IMR-90 (cell line): ENCODE results near the gene CCL23. TPM values are rescaled to one million over a fixed set of nuclear protein-coding genes. Genes with fewer than 3 reads are reported as not detected.

Experiments used
- ATAC-seq: fragments of 200-7000 bp; cut with Tn5 transposase; 2 replicates; pipeline ENCODE4 v1.9.1; 2020; ENCODE audit warnings: low read depth, mild to moderate bottlenecking, moderate library complexity
- BruUV-seq: library from RNA; stranded (reverse); fragments of 400-500 nt; replicated peaks from 2 replicates; lab custom pipeline; 2021; lab: Mats Ljungman, UMichigan
- CTCF ChIA-PET: fragments of 300-600 bp; formaldehyde crosslinking; extraction: SDS; loops from one replicate; lab custom pipeline; 2021; ENCODE audit warnings: antibody characterized with exemption; lab: Yijun Ruan, JAX
- POLR2A ChIA-PET: fragments of 300-600 bp; sonication (Branson Sonifier 250); formaldehyde crosslinking; loops from one replicate; lab custom pipeline; 2022; ENCODE audit warnings: antibody characterized with exemption; ENCODE audit not compliant: unreplicated experiment; lab: Charles Lee
- DNase-seq: peaks from one replicate; pipeline ENCODE4 v3.0.0; 2013
- H2AFZ ChIP-seq: replicated peaks from 2 replicates; pipeline ENCODE3; 2013; ENCODE audit warnings: low read length, mild to moderate bottlenecking; ENCODE audit not compliant: poor library complexity
- H2AK5ac ChIP-seq: 2 replicates; pipeline ENCODE4 v1.6.1; 2013; ENCODE audit warnings: low read depth, low read length, inconsistent platforms
- H2AK9ac ChIP-seq: replicated peaks from 2 replicates; pipeline ENCODE3; 2013; ENCODE audit warnings: mild to moderate bottlenecking, low read depth, low read length, moderate library complexity; ENCODE audit not compliant: poor library complexity
- H2BK120ac ChIP-seq: 2 replicates; pipeline ENCODE4 v1.6.1; 2013; ENCODE audit warnings: low read depth, low read length, inconsistent platforms
- H2BK15ac ChIP-seq: 3 replicates; pipeline ENCODE4 v1.6.1; 2013; ENCODE audit warnings: low read depth, low read length, inconsistent platforms
- H2BK20ac ChIP-seq: 2 replicates; pipeline ENCODE4 v1.6.1; 2013; ENCODE audit warnings: low read depth, mild to moderate bottlenecking, inconsistent platforms, low read length, moderate library complexity
- H2BK5ac ChIP-seq: 2 replicates; pipeline ENCODE4 v1.6.1; 2013; ENCODE audit warnings: mild to moderate bottlenecking, low read depth, low read length, inconsistent platforms; ENCODE audit not compliant: poor library complexity, severe bottlenecking
- H3K14ac ChIP-seq: replicated peaks from 2 replicates; pipeline ENCODE4 v1.6.1; 2013; ENCODE audit warnings: low read depth, low read length, inconsistent platforms
- H3K18ac ChIP-seq: 2 replicates; pipeline ENCODE4 v1.6.1; 2013; ENCODE audit warnings: low read depth, low read length, control low read depth
- H3K23ac ChIP-seq: 2 replicates; pipeline ENCODE4 v1.6.1; 2013; ENCODE audit warnings: low read depth, low read length, inconsistent platforms
- H3K27ac ChIP-seq: 2 replicates; pipeline ENCODE4 v1.5.1; 2013; ENCODE audit warnings: mild to moderate bottlenecking, control low read depth, low read length; ENCODE audit not compliant: insufficient read depth
- H3K27me3 ChIP-seq: 2 replicates; pipeline ENCODE4 v1.6.1; 2013; ENCODE audit warnings: low read length; ENCODE audit not compliant: control insufficient read depth, insufficient read depth
- H3K36me3 ChIP-seq: 2 replicates; pipeline ENCODE4 v1.6.1; 2013; ENCODE audit warnings: low read length, mixed read lengths; ENCODE audit not compliant: control insufficient read depth, insufficient read depth
- H3K4ac ChIP-seq: 2 replicates; pipeline ENCODE4 v1.6.1; 2013; ENCODE audit warnings: low read depth, low read length, inconsistent platforms
- H3K4me1 ChIP-seq: 2 replicates; pipeline ENCODE4 v1.6.1; 2013; ENCODE audit warnings: low read length, mixed read lengths; ENCODE audit not compliant: control insufficient read depth, insufficient read depth
- H3K4me2 ChIP-seq: 2 replicates; pipeline ENCODE4 v1.6.1; 2013; ENCODE audit warnings: low read depth, mild to moderate bottlenecking, control low read depth, low read length, moderate library complexity
- H3K4me3 ChIP-seq: 2 replicates; pipeline ENCODE4 v1.5.1; 2013; ENCODE audit warnings: low read depth, mild to moderate bottlenecking, control low read depth, low read length, moderate library complexity; ENCODE audit not compliant: insufficient read depth
- H3K56ac ChIP-seq: 2 replicates; pipeline ENCODE4 v1.6.1; 2013; ENCODE audit warnings: low read length, inconsistent platforms; ENCODE audit not compliant: insufficient read depth; ENCODE audit errors: extremely low read depth
- H3K79me1 ChIP-seq, 2 experiments: 2 replicates each; pipeline ENCODE4 v1.6.1; 2013; ENCODE audit warnings: low read length in 2 of 2, inconsistent platforms in 1 of 2, low read depth in 1 of 2
- H3K9ac ChIP-seq: 2 replicates; pipeline ENCODE4 v1.6.1; 2013; ENCODE audit warnings: low read depth, low read length, control low read depth
- H3K9me1 ChIP-seq: 2 replicates; pipeline ENCODE4 v1.6.1; 2013; ENCODE audit warnings: low read length, inconsistent platforms; ENCODE audit not compliant: insufficient read depth
- H3K9me3 ChIP-seq: 2 replicates; pipeline ENCODE4 v1.6.1; 2013; ENCODE audit warnings: low read length; ENCODE audit not compliant: control insufficient read depth, insufficient read depth
- H4K20me1 ChIP-seq: 2 replicates; pipeline ENCODE4 v1.6.1; 2013; ENCODE audit warnings: low read length, inconsistent platforms; ENCODE audit not compliant: insufficient read depth
- H4K5ac ChIP-seq: 2 replicates; pipeline ENCODE4 v1.6.1; 2013; ENCODE audit warnings: mild to moderate bottlenecking, low read depth, low read length, control low read depth
- H4K8ac ChIP-seq, 2 experiments: 2 replicates each; pipeline ENCODE4 v1.6.1; 2013; ENCODE audit warnings: low read depth in 2 of 2, low read length in 2 of 2, control low read depth in 1 of 2, inconsistent platforms in 1 of 2
- H4K91ac ChIP-seq: 2 replicates; pipeline ENCODE4 v1.6.1; 2013; ENCODE audit warnings: low read depth, low read length, inconsistent platforms; ENCODE audit not compliant: insufficient read depth
- BHLHE40 ChIP-seq: fragments of 150-350 bp; IDR thresholded peaks from 2 replicates; pipeline ENCODE4 v1.6.1; 2016; ENCODE audit warnings: mild to moderate bottlenecking, low read depth, low read length
- CEBPB ChIP-seq: IDR thresholded peaks from 2 replicates; pipeline ENCODE4 v1.6.1; 2012; ENCODE audit warnings: low read depth, low read length, improper control_type of control experiment
- ELK1 ChIP-seq: fragments of 150-350 bp; IDR thresholded peaks from 2 replicates; pipeline ENCODE4 v1.6.1; 2016; ENCODE audit warnings: low read depth, mild to moderate bottlenecking, low read length, moderate library complexity, borderline replicate concordance
- WGBS, 2 experiments: methylation state at CpG; one replicate each; pipeline versions ENCODE4 v1.1.5 to v1.1.7; 2013; ENCODE audit warnings: missing lambda C conversion rate in 2 of 2; ENCODE audit not compliant: insufficient read length in 1 of 2; ENCODE audit errors: extremely low coverage in 2 of 2; 5-methylcytosine and 5-hydroxymethylcytosine counted together
- dilution Hi-C: fragments of 300-500 bp; cut with HindIII; formaldehyde crosslinking; loops from one replicate; pipeline ENCODE4 v1.14.3; 2018; ENCODE audit warnings: low sequenced_read_pairs; ENCODE audit not compliant: unreplicated experiment
- in situ Hi-C: fragments of 300-500 bp; cut with MboI; formaldehyde crosslinking; loops from 3 replicates; pipeline ENCODE4 v1.14.3; 2019; ENCODE audit warnings: low sequenced_read_pairs, inconsistent platforms, mixed read lengths
- intact Hi-C: fragments of 100-400 bp; cut with micrococcal nuclease; formaldehyde crosslinking; loops from 2 replicates; pipeline ENCODE4 v1.10.0; 2022
- polyA plus RNA-seq, 3 experiments: library from polyadenylated mRNA; depleted of rRNA; stranded (reverse); fragments of >200 nt; gene quantifications; 2 replicates each; pipeline ENCODE4 v1.2.3, GENCODE V29; 2012; ENCODE audit warnings: low replicate concordance in 1 of 3
- total RNA-seq: library from RNA; depleted of rRNA; stranded (reverse); fragments of >200 nt; gene quantifications from 2 replicates; pipeline ENCODE4 v1.2.3, GENCODE V29; 2012

The CCL23 gene
- total and polyA plus RNA-seq, 2 of the 4 experiments (the other 2 are of a cell fraction): not detected

GRCh38 chr17:35978346-35978745, 39.4 kb downstream of the CCL23 start:
- Histone ChIP-seq H3K9me1 (no peaks in the 10 kb centered on the region; the same call in 1 of the 2 replicates), H3K36me3 (no peaks in the 10 kb centered on the region), H4K8ac (no peak overlapping the region), H3K27ac (no peak overlapping the region), H2BK15ac (no peak overlapping the region), H2AFZ (no peak overlapping the region), H2BK5ac (no peak overlapping the region), H4K91ac (no peak overlapping the region), H3K4me3 (no peak overlapping the region), H3K4me2 (no peak overlapping the region), H3K9me3 (no peaks in the 10 kb centered on the region), H3K18ac (no peak overlapping the region), H4K20me1 (no peaks in the 10 kb centered on the region), H3K27me3 (no peaks in the 10 kb centered on the region; the same call in 1 of the 2 replicates), H2BK120ac (no peak overlapping the region), H2AK5ac (no peak overlapping the region), H4K5ac (no peak overlapping the region), H3K9ac (no peak overlapping the region), H3K4me1 (peaks cover 5% of the 10 kb centered on the region), H3K14ac (no peak overlapping the region), H2BK20ac (no peak overlapping the region), H2AK9ac (no peak overlapping the region), H3K23ac (no peak overlapping the region), H3K56ac (no peak overlapping the region), H3K4ac (no peak overlapping the region), H3K79me1 (no peaks in the 10 kb centered on the region)
- TF ChIP-seq ELK1 (no peak), CEBPB (no peak), BHLHE40 (no peak)
- no TSS peak for BruUV-seq
- ChIA-PET CTCF (interaction anchor here (0.7 to 0.9 kb wide), 2 partner anchors 28 to 94 kb away, joined by 3 read pairs; no protein-coding TSS in a partner anchor), POLR2A (no interaction called here)
- DNase-seq (no peak), ATAC-seq (no peak)
- intact Hi-C loops: no loop called here
- dilution Hi-C loops: no loop called here
- WGBS, 2 experiments: no CpG with 5 or more reads among the region's 3 CpGs
- in situ Hi-C loops: no loop called here
